DND-41 (cell line): Measurements from ENCODE around the gene PRIM1.
A peak's percentile ranks its signal among the peaks of the same experiment; 100 is the strongest.

Experiments
- ATAC-seq: fragments of 200-7000 bp; cut with Tn5 transposase; 3 replicates; pipeline ENCODE4 v1.9.1; 2021; ENCODE audit warnings: low read depth; ENCODE audit not compliant: insufficient read depth
- DNase-seq: peaks from one replicate; pipeline ENCODE4 v3.0.0-alpha.2; 2020
- H2AFZ ChIP-seq: 2 replicates; pipeline ENCODE4 v1.6.0; 2012; ENCODE audit warnings: low read depth, low read length
- H3K27ac ChIP-seq: 2 replicates; pipeline ENCODE4 v1.5.1; 2012; ENCODE audit warnings: low read length, inconsistent platforms
- H3K27me3 ChIP-seq: fragments of 200-600 bp; sonication (generic); 2 replicates; pipeline ENCODE4 v1.6.0; 2012; ENCODE audit warnings: low read length, mild to moderate bottlenecking, inconsistent platforms; ENCODE audit not compliant: insufficient read depth, poor library complexity
- H3K36me3 ChIP-seq: 2 replicates; pipeline ENCODE4 v1.5.1; 2012; ENCODE audit warnings: low read length, inconsistent platforms; ENCODE audit not compliant: insufficient read depth
- H3K4me1 ChIP-seq: 2 replicates; pipeline ENCODE4 v1.5.1; 2012; ENCODE audit warnings: mild to moderate bottlenecking, low read length; ENCODE audit not compliant: insufficient read depth
- H3K4me2 ChIP-seq: 2 replicates; pipeline ENCODE4 v1.6.0; 2012; ENCODE audit warnings: mild to moderate bottlenecking, moderate library complexity, low read length, inconsistent platforms; ENCODE audit not compliant: insufficient read depth
- H3K4me3 ChIP-seq, 2 experiments: fragments of 200-600 bp in 1 of 2; shearing (Covaris generic) in 1 of 2; 2 replicates each; pipeline ENCODE4 v1.5.1; 2012 to 2016; ENCODE audit warnings: inconsistent platforms in 2 of 2, low read length in 2 of 2, mild to moderate bottlenecking in 2 of 2, low read depth in 1 of 2, moderate library complexity in 1 of 2
- H3K79me2 ChIP-seq: 2 replicates; pipeline ENCODE4 v1.6.0; 2012; ENCODE audit warnings: low read length, inconsistent platforms; ENCODE audit not compliant: insufficient read depth
- H3K9ac ChIP-seq: 2 replicates; pipeline ENCODE4 v1.6.0; 2012; ENCODE audit warnings: low read depth, mild to moderate bottlenecking, inconsistent platforms, low read length, moderate library complexity
- H3K9me3 ChIP-seq: 2 replicates; pipeline ENCODE4 v1.5.1; 2012; ENCODE audit warnings: low read length, moderate library complexity, mild to moderate bottlenecking, inconsistent platforms; ENCODE audit not compliant: insufficient read depth, severe bottlenecking
- H4K20me1 ChIP-seq: 2 replicates; pipeline ENCODE4 v1.6.0; 2012; ENCODE audit warnings: low read length; ENCODE audit not compliant: insufficient read depth
- EZH2 ChIP-seq: IDR thresholded peaks from 3 replicates; pipeline ENCODE4 v1.6.1; 2012; ENCODE audit warnings: borderline replicate concordance, low read depth, mild to moderate bottlenecking, moderate library complexity, low read length, inconsistent platforms; ENCODE audit not compliant: severe bottlenecking
- TF ChIP-seq, protein P1 (sequence below): IDR thresholded peaks from 2 replicates; pipeline ENCODE4 v1.5.1; 2012; ENCODE audit warnings: borderline replicate concordance, low read length, moderate library complexity, mild to moderate bottlenecking; ENCODE audit not compliant: poor library complexity, severe bottlenecking; ENCODE audit errors: extremely low read depth

PRIM1 gene

DNA sequence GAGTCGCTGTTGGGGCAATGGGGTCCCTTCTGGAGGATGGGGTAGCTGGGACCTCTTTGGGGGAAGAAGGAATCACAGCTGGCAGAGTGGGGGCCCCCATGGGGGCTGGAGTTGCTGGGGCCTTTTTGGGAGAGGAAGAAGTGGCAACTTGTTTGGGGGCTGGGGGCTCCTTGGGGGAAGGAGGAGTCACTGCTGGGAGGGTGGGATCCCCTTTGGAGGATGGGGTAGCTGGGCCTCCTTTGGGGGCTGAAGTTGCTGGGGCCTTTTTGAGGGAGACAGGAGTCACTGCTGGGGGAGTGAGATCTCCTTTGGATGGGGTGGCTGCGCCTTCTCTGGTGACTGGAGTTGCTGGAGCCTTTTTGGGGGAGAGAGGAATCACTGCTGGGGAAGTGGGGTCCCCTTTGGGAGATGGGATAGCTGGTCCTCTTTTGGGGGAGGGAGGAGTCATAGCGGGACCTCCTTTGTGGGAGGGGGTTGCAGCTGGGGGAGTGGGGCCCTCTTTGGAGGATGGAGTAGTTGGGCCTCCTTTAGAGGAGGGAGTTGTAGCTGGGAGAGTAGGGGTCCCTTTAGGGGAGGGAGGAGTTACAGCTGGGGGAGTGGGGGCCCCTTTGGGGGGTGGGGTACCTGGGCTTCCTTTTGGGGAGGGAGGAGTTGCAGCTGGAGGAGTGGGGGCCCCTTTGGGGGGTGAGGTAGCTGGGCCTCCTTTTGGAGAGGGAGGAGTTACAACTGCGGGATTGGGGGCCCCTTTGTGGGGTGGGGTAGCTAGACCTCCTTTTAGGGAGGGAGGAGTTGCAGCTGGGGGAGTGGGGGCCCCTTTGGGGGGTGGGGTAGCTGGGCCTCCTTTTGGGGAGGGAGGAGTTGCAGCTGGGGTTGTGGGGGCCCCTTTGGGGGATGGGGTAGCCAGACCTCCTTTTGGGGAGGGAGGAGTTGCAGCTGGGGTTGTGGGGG is 34.9 kb downstream of the PRIM1 start:
- H3K27ac ChIP-seq = no peak overlapping the region
- H3K79me2 ChIP-seq = peaks cover 78% of the 10 kb centered on the region
- H4K20me1 ChIP-seq = peaks cover 80% of the 10 kb centered on the region
- H2AFZ ChIP-seq = no peak overlapping the region
- no peaks in the 10 kb centered on the region for H3K9me3 ChIP-seq
- no peak overlapping the region for H3K4me3 ChIP-seq
- TF ChIP-seq, protein P1, sequence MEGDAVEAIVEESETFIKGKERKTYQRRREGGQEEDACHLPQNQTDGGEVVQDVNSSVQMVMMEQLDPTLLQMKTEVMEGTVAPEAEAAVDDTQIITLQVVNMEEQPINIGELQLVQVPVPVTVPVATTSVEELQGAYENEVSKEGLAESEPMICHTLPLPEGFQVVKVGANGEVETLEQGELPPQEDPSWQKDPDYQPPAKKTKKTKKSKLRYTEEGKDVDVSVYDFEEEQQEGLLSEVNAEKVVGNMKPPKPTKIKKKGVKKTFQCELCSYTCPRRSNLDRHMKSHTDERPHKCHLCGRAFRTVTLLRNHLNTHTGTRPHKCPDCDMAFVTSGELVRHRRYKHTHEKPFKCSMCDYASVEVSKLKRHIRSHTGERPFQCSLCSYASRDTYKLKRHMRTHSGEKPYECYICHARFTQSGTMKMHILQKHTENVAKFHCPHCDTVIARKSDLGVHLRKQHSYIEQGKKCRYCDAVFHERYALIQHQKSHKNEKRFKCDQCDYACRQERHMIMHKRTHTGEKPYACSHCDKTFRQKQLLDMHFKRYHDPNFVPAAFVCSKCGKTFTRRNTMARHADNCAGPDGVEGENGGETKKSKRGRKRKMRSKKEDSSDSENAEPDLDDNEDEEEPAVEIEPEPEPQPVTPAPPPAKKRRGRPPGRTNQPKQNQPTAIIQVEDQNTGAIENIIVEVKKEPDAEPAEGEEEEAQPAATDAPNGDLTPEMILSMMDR = no peak
- no peak for TF ChIP-seq EZH2
- H3K4me2 ChIP-seq = no peak overlapping the region
- H3K9ac ChIP-seq = no peak overlapping the region
- peaks cover 36% of the 10 kb centered on the region for H3K4me1 ChIP-seq
- ATAC-seq (no peak), DNase-seq (no peak)
- peaks cover 88% of the 10 kb centered on the region for H3K36me3 ChIP-seq
- H3K27me3 ChIP-seq = no peaks in the 10 kb centered on the region

DNA sequence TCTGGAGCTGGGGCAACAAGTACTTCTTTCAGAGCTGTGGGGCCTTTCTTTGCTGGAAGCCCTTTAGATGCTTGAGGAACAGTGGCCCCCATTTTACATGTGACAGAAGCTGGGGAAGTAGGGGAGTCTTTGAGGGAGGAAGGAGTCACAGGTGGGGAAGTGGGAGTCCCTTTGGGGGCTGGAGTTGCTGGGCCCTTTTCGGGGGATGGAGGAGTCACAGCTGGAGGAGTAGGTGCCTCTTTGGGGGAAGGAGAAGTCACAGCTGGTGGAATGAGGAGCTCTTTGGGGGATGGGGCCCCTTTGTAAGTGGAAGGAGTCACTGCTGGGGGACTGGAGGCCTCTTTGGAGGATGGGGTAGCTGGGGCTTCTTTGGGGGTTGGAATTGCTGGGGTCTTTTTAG is 35.7 kb downstream of the PRIM1 start:
- Histone ChIP-seq H3K27me3 (no peaks in the 10 kb centered on the region), H3K4me3 (no peak overlapping the region), H2AFZ (no peak overlapping the region), H3K27ac (no peak overlapping the region), H3K4me2 (no peak overlapping the region), H3K9me3 (no peaks in the 10 kb centered on the region), H4K20me1 (peaks cover 73% of the 10 kb centered on the region), H3K36me3 (peaks cover 87% of the 10 kb centered on the region), H3K79me2 (peaks cover 70% of the 10 kb centered on the region), H3K9ac (no peak overlapping the region), H3K4me1 (peaks cover 28% of the 10 kb centered on the region)
- no peak for DNase-seq
- peak; percentile 23 for ATAC-seq
- TF ChIP-seq, protein P1 = no peak
- TF ChIP-seq EZH2 = no peak

DNA sequence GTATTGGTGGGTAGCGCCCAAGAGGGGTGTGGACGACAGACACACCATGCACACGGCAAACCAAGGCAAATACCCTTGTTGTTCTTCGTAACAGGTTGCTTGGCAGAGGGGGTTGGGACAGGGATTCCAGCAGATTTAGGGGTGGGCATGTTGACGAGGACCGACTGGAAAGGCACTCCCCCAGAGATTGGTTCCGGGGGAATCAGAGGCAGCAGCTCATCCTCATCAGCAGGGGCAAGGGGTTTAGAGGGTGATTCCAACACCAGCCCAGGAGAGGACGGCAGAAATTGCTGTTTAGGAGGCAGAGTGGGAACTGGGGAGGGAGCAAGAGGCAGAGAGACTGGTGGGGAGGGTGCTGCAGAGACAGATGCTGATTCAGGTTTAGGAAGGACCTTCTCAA is 36.3 kb downstream of the PRIM1 start:
- no peak for DNase-seq
- H4K20me1 ChIP-seq = peaks cover 66% of the 10 kb centered on the region
- H3K27me3 ChIP-seq = no peaks in the 10 kb centered on the region
- H3K9ac ChIP-seq = no peak overlapping the region
- no peak overlapping the region for H3K4me2 ChIP-seq
- no peaks in the 10 kb centered on the region for H3K9me3 ChIP-seq
- no peak for TF ChIP-seq EZH2
- no peak overlapping the region for H3K27ac ChIP-seq
- H3K4me1 ChIP-seq = peaks cover 22% of the 10 kb centered on the region
- H3K4me3 ChIP-seq = no peak overlapping the region
- peaks cover 86% of the 10 kb centered on the region for H3K36me3 ChIP-seq
- H2AFZ ChIP-seq = no peak overlapping the region
- no peak for ATAC-seq
- peaks cover 64% of the 10 kb centered on the region for H3K79me2 ChIP-seq

DNA sequence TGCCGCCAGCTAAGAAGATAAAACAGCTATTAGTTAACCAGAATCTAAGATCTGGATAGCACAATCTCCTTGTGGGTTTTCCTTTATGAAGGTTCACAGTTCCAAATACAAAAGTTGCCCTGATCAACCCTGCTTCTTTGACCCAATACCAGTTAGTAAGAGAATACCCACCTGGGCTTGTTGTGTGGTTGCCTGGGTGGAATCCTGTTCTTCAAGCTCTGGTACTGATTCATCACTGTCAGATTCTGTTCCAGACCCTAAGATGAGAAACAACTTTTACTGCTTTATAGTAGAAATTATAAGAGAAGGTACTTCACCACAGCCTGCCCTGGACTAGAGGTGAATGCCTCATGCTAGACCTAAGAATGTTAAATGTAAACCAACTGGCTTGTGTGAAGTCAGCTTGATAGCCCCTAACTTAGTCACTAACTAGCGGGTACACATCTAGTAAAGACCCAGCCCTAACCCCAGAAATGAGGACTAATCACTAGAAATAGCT is 37.6 kb downstream of the PRIM1 start:
- H3K9me3 ChIP-seq = no peaks in the 10 kb centered on the region
- DNase-seq (no peak), ATAC-seq (no peak)
- peaks cover 73% of the 10 kb centered on the region for H3K36me3 ChIP-seq
- no peak overlapping the region for H2AFZ ChIP-seq
- no peak overlapping the region for H3K27ac ChIP-seq
- no peak overlapping the region for H3K4me2 ChIP-seq
- TF ChIP-seq, protein P1 = no peak
- TF ChIP-seq EZH2 = no peak
- H3K4me1 ChIP-seq = peaks cover 11% of the 10 kb centered on the region; the same call in 1 of the 2 replicates
- H4K20me1 ChIP-seq = peaks cover 53% of the 10 kb centered on the region
- no peak overlapping the region for H3K9ac ChIP-seq
- H3K27me3 ChIP-seq = no peaks in the 10 kb centered on the region
- peaks cover 50% of the 10 kb centered on the region for H3K79me2 ChIP-seq
- no peak overlapping the region for H3K4me3 ChIP-seq
